Measurements from ENCODE around the gene RFC4.

- TF ChIP-seq CTCF (IDR thresholded peaks at IDR 0.05) (no peak), POLR2A (IDR thresholded peaks at IDR 0.05) (no peak)
Measured at GRCh38 chr3:186852994-186853393, 46.7 kb upstream of the RFC4 start.

All from thyroid gland (tissue), 4 donors.